H4 (cell line): ENCODE measurements around the gene BCL11B. TPM values are rescaled to one million over a fixed set of nuclear protein-coding genes. Genes with fewer than 3 reads are reported as not detected.

Experiments used
- DNase-seq: peaks from one replicate; pipeline ENCODE4 v3.0.0-alpha.2; 2015; ENCODE audit warnings: low spot score
- total RNA-seq: library from RNA; depleted of rRNA; stranded (reverse); fragments of >200 nt; shearing (Covaris generic); gene quantifications from 2 replicates; pipeline ENCODE4 v1.2.3, GENCODE V29; 2014; rRNA removed

Gene BCL11B
- total RNA-seq, 1 experiment from 2014 or later: 1.4 TPM

DNA sequence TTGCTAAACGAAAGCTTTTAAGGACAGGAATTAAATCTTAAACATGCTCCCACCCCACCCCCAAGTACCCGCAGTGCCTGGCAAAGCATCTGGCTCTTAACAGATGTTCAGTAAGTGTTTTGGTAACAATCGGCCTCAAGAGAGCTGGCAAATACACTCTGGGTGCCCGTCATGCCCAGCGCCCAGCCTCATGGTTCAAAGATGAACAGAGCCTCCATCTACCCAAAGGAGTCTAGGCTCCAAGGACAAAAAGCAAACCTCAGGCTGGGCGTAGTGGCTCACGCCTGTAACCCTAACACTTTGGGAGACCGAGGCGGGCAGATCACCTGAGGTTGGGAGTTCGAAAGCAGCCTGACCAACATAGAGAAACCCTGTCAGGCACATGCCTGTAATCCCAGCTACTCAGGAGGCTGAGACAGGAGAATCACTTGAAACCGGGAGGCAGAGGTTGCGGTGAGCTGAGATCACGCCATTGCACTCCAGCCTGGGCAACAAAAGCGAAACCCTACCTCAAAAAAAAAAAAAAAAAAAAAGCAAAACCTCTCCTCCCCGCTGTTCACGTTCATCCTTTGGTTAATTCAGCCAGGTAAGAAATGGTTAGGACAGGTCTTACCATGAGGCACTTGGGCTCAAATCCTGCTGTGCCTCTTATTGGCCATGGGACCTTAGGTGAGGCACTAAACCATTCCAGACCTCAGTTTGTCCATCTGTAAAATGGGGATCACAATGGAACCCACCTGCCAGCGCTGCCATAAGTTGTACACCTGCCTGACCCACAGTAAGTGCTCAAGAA lies 151.3 kb downstream of the BCL11B start:
- no peak for DNase-seq

DNA sequence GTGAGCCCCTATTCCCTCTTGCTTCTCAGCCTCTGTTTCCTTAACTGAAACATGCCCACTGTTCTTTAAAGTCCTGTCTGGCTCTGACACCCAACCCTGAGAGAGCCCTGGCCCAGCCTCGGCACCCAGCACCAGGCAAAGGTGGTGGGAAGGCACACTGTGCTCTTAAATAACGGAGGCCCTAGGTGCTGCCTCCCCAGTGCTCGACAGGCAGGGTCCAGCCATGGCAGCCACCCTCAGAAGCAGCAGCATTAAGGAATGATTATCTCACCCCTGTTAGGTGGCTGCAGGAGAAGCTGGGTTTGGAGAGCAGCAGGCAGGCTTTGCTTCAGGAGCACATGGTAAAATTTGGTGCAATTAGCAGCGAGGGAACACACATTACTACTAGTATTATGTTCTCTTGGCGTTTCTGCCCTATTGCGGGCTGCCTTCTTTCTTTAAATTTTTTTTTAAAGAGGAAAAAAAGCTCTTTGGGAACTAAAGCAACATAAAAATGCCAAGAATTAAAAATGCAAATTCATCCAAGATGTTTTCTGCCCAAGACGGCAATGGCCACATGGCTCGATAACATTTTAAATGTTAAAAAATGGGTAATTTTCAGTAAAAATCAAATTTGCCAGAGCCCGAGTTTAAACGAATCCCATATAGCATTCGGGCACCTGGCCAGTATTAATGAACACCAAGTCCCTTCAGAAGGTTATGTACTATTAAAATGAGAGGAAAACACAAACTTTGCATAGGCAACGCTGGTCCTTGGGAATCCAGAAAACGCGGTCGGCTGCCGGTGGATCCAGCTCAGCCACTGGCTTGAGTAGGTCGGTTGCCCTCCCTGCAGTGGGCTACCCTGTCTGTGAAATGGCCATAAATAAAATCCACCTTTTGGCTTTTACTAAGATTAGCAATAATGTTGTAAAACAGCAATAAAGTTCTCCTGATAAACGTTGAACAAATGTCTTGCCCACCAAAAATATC lies 152.2 kb downstream of the BCL11B start:
- no peak for DNase-seq

Other genes with a start within 250 kb of the BCL11B start
- gene SETD3, start 208.7 kb upstream of the BCL11B start, total RNA-seq: 34.2 and 35.8 TPM in 2 replicates
- 9.1 and 15.9 TPM in 2 replicates for gene CCNK, start 209.2 kb upstream of the BCL11B start, total RNA-seq